ENCODE results near the gene BHLHE40. TPM values are rescaled to one million over a fixed set of nuclear protein-coding genes. Genes with fewer than 3 reads are reported as not detected.

BHLHE40 gene
- total RNA-seq, 1 experiment from 2014 or later, result 3.5 TPM

DNA sequence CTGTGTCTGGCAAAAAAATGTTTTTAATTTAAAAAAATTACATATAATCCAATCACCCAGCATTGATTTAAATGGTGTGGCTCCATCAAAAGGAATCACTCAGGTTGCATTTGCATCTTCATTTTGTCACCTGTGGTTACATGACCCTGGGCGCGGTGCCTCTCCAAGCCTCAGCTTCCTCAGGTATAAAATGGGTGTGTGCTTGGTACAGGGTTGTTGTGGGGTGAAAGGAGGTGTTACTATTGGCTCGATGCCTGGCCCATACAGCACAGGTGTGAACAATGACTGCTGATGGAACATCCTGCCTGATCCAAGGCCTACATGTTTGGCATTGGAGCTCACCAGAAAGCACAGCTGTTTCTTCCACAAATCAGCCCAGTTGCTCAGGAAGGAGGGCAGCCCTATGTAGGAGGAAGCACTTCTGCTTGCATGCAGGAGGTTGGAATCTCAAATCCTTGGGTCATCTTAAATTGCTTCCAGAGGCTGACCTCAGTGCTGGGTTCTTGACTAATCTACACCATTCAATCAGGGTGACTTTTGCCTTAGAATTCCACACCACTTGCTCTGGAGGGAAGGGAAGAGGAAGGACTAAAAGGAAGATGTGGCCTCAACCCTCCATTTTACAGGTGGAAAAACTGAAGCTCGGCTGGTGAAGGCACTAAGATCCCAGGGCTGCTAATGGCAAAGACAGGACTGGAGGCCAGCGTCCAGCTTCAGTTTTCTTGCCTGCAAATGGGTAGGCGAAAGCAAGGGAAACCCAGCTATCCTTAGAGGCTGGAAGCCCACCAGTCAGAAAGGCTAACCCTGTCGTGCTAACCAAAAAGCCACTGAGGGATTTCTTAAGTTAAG is 31.7 kb downstream of the BHLHE40 start:
- Histone ChIP-seq H3K36me3 (ENCODE audit: insufficient read depth, low read length, poor library complexity, severe bottlenecking) (no peaks in the 10 kb centered on the region), H3K27ac (ENCODE audit: low read depth, low read length, poor library complexity, severe bottlenecking) (no peak overlapping the region), H3K27me3 (replicated peaks; ENCODE audit: insufficient read depth, low read depth, low read length, poor library complexity) (no peaks in the 10 kb centered on the region), H3K9me3 (ENCODE audit: low read depth, low read length, poor library complexity, severe bottlenecking) (no peaks in the 10 kb centered on the region), H3K4me1 (ENCODE audit: insufficient read depth, low read length, poor library complexity, severe bottlenecking) (no peaks in the 10 kb centered on the region), H3K4me3 (ENCODE audit: low read depth, low read length, poor library complexity, severe bottlenecking) (no peak overlapping the region)
- ChIA-PET POLR2A (ENCODE audit: low non-redundant PET) (no interaction called here), CTCF (no interaction called here)
- no TSS peak for BruUV-seq (replicated peaks)
- intact Hi-C loops (cut with micrococcal nuclease; ENCODE audit: unreplicated experiment), result no loop called here
- TF ChIP-seq EZH2 (IDR thresholded peaks at IDR 0.05; ENCODE audit: borderline replicate concordance, low read depth, low read length, poor library complexity, severe bottlenecking), result no peak
- TF ChIP-seq, protein P1, sequence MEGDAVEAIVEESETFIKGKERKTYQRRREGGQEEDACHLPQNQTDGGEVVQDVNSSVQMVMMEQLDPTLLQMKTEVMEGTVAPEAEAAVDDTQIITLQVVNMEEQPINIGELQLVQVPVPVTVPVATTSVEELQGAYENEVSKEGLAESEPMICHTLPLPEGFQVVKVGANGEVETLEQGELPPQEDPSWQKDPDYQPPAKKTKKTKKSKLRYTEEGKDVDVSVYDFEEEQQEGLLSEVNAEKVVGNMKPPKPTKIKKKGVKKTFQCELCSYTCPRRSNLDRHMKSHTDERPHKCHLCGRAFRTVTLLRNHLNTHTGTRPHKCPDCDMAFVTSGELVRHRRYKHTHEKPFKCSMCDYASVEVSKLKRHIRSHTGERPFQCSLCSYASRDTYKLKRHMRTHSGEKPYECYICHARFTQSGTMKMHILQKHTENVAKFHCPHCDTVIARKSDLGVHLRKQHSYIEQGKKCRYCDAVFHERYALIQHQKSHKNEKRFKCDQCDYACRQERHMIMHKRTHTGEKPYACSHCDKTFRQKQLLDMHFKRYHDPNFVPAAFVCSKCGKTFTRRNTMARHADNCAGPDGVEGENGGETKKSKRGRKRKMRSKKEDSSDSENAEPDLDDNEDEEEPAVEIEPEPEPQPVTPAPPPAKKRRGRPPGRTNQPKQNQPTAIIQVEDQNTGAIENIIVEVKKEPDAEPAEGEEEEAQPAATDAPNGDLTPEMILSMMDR (conservative IDR thresholded peaks at IDR 0.05; ENCODE audit: low read depth, low read length), result no peak
- DNase-seq (ENCODE audit: low spot score), result no peak

DNA sequence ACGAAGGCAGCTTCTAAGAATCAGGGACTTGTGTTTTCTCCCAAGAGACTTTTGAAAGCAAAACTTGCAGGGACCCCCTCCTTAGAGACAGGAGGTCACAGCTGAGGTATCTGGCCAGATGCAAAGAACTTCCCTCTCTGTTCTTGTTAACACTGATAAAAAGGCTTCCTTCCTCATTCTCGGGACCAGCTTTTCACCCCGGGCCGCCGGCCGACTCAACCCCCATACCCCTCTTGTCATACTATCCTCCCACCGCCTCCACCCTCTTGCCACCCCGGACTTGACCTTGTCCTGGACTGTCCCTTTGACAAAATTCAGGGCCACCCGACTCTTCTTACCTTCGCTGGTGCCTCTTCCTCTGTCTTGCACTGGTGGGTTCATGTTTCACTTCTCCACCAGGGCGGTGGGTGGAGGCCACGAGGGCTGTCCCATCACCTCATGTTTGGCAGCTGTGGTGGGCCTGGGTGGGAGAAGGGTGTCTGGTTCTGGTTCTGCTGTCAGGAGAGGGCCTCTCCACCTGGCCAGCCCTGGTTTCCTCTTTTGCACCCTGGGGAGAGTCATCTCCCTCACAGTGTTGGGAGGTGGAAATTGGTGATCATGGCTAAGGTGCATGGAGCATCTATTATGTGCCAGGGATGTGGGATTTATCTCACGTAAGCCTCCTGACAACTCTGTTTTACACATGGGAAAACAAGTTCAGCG is 32.5 kb downstream of the BHLHE40 start:
- DNase-seq (ENCODE audit: low spot score), result no peak
- H3K27ac ChIP-seq (ENCODE audit: low read depth, low read length, poor library complexity, severe bottlenecking), result no peak overlapping the region
- no peaks in the 10 kb centered on the region for H3K27me3 ChIP-seq (replicated peaks; ENCODE audit: insufficient read depth, low read depth, low read length, poor library complexity)
- no peaks in the 10 kb centered on the region for H3K4me1 ChIP-seq (ENCODE audit: insufficient read depth, low read length, poor library complexity, severe bottlenecking)
- TF ChIP-seq EZH2 (IDR thresholded peaks at IDR 0.05; ENCODE audit: borderline replicate concordance, low read depth, low read length, poor library complexity, severe bottlenecking), result no peak
- TF ChIP-seq, protein P1 (conservative IDR thresholded peaks at IDR 0.05; ENCODE audit: low read depth, low read length), result no peak
- POLR2A ChIA-PET (ENCODE audit: low non-redundant PET), result no interaction called here
- no peak overlapping the region for H3K4me3 ChIP-seq (ENCODE audit: low read depth, low read length, poor library complexity, severe bottlenecking)
- no peaks in the 10 kb centered on the region for H3K36me3 ChIP-seq (ENCODE audit: insufficient read depth, low read length, poor library complexity, severe bottlenecking)
- H3K9me3 ChIP-seq (ENCODE audit: low read depth, low read length, poor library complexity, severe bottlenecking), result no peaks in the 10 kb centered on the region
- BruUV-seq (replicated peaks), result no TSS peak
- intact Hi-C loops (cut with micrococcal nuclease; ENCODE audit: unreplicated experiment), result no loop called here
- CTCF ChIA-PET, result no interaction called here

DNA sequence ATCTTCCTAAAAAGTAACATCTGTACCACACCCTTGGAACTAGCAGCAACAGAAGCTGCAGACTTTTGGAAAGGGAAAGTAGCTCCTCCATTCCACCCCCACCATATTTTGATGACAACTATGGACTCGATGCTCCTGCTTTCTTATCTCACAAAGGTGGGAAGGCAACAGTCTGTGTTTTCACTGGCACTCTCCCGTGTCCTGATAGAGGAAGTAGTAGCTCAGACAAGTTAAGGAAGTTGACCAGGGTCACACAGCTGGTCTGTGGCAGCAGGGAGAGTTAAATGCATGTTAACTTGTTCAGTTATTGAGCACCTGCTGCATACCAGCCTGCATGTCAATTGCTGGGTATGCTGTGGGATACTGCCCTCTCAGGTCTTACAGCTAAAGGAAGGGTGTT is 33.1 kb downstream of the BHLHE40 start:
- no TSS peak for BruUV-seq (replicated peaks)
- DNase-seq (ENCODE audit: low spot score), result no peak
- H3K27ac ChIP-seq (ENCODE audit: low read depth, low read length, poor library complexity, severe bottlenecking), result no peak overlapping the region
- H3K36me3 ChIP-seq (ENCODE audit: insufficient read depth, low read length, poor library complexity, severe bottlenecking), result no peaks in the 10 kb centered on the region
- ChIA-PET POLR2A (ENCODE audit: low non-redundant PET) (no interaction called here), CTCF (no interaction called here)
- TF ChIP-seq, protein P1 (conservative IDR thresholded peaks at IDR 0.05; ENCODE audit: low read depth, low read length), result no peak
- TF ChIP-seq EZH2 (IDR thresholded peaks at IDR 0.05; ENCODE audit: borderline replicate concordance, low read depth, low read length, poor library complexity, severe bottlenecking), result no peak
- H3K4me3 ChIP-seq (ENCODE audit: low read depth, low read length, poor library complexity, severe bottlenecking), result no peak overlapping the region
- H3K9me3 ChIP-seq (ENCODE audit: low read depth, low read length, poor library complexity, severe bottlenecking), result no peaks in the 10 kb centered on the region
- H3K4me1 ChIP-seq (ENCODE audit: insufficient read depth, low read length, poor library complexity, severe bottlenecking), result no peaks in the 10 kb centered on the region
- intact Hi-C loops (cut with micrococcal nuclease; ENCODE audit: unreplicated experiment), result no loop called here
- H3K27me3 ChIP-seq (replicated peaks; ENCODE audit: insufficient read depth, low read depth, low read length, poor library complexity), result no peaks in the 10 kb centered on the region
